HG02798 (cell line): ENCODE results near the gene RPTOR.

Experiments
- ATAC-seq: cut with Tn5 transposase; IDR thresholded peaks from one replicate; pipeline ENCODE4 v1.9.1; 2021; ENCODE audit warnings: mild to moderate bottlenecking; ENCODE audit not compliant: unreplicated experiment, poor library complexity

Gene RPTOR

GRCh38 chr17:80833952-80834892, 289.6 kb downstream of the RPTOR start:
- no peak for ATAC-seq

- ATAC-seq: no peak
Observed at GRCh38 chr17:80834893-80835275, 290.2 kb downstream of the RPTOR start.

GRCh38 chr17:80835816-80836657, 291.4 kb downstream of the RPTOR start:
- no peak for ATAC-seq

- ATAC-seq: no peak
Observed at GRCh38 chr17:80836658-80836965, 292.0 kb downstream of the RPTOR start.

- ATAC-seq: no peak
Observed at GRCh38 chr17:80836971-80837481, 292.4 kb downstream of the RPTOR start.

- ATAC-seq: no peak
Observed at GRCh38 chr17:80837711-80838110, 293.1 kb downstream of the RPTOR start.

GRCh38 chr17:80838311-80839025, 293.8 kb downstream of the RPTOR start:
- ATAC-seq: no peak

GRCh38 chr17:80839026-80839345, 294.3 kb downstream of the RPTOR start:
- no peak for ATAC-seq

- no peak for ATAC-seq
Observed at GRCh38 chr17:80839511-80839941, 294.9 kb downstream of the RPTOR start.

GRCh38 chr17:80839970-80840369, 295.3 kb downstream of the RPTOR start:
- ATAC-seq: no peak

GRCh38 chr17:80842456-80843013, 297.9 kb downstream of the RPTOR start:
- ATAC-seq: no peak

- no peak for ATAC-seq
Observed at GRCh38 chr17:80843741-80844156, 299.1 kb downstream of the RPTOR start.

GRCh38 chr17:80844418-80844990, 299.9 kb downstream of the RPTOR start:
- ATAC-seq: no peak

- ATAC-seq: no peak
Observed at GRCh38 chr17:80845069-80845862, 300.6 kb downstream of the RPTOR start.

- ATAC-seq: no peak
Observed at GRCh38 chr17:80845863-80846671, 301.4 kb downstream of the RPTOR start.

GRCh38 chr17:80846932-80847331, 302.3 kb downstream of the RPTOR start:
- no peak for ATAC-seq

- ATAC-seq: no peak
Observed at GRCh38 chr17:80847496-80848230, 303.0 kb downstream of the RPTOR start.
